Tibial artery (tissue), 4 donors: Measurements from ENCODE around the gene LRP1B.

ENCODE experiments used
- DNase-seq, 2 donors: peaks; one replicate each; pipeline ENCODE4 v3.0.0-alpha.2; 2019
- H3K27ac ChIP-seq, 2 donors: fragments of 200-600 bp; sonication (generic) in 1 of 2; 1 replicate in 1 of 2; 2 replicates in 1 of 2; pipeline ENCODE4 v1.5.1; 2018 to 2019; ENCODE audit warnings: mild to moderate bottlenecking in 1 of 2
- H3K27me3 ChIP-seq, 2 donors: fragments of 200-600 bp; sonication (generic) in 1 of 2; one replicate each; pipeline versions ENCODE4 v1.5.1 to v1.6.0; 2016 to 2019
- H3K36me3 ChIP-seq, 3 donors: fragments of 200-600 bp; sonication (generic) in 2 of 3; one replicate each; pipeline ENCODE4 v1.5.1; 2016 to 2019; ENCODE audit warnings: mild to moderate bottlenecking in 2 of 3
- H3K4me1 ChIP-seq, 4 donors: fragments of 200-600 bp; sonication (generic) in 2 of 4; 1 replicate in 3 of 4; 2 replicates in 1 of 4; pipeline ENCODE4 v1.5.1; 2016 to 2019
- H3K4me3 ChIP-seq, 2 donors: fragments of 200-600 bp; sonication (generic) in 1 of 2; 1 replicate in 1 of 2; 2 replicates in 1 of 2; pipeline ENCODE4 v1.5.1; 2018 to 2019; ENCODE audit warnings: mild to moderate bottlenecking in 2 of 2
- H3K9me3 ChIP-seq, 3 donors: fragments of 200-600 bp; sonication (generic) in 1 of 3; one replicate each; pipeline ENCODE4 v1.5.1; 2016 to 2019
- CTCF ChIP-seq, 2 experiments: fragments of 200-600 bp in 1 of 2; fragments of 450-650 bp in 1 of 2; IDR thresholded peaks; one replicate each; pipeline ENCODE4 v1.5.1; 2017 to 2019; ENCODE audit warnings: antibody characterized with exemption in 2 of 2, mild to moderate bottlenecking in 1 of 2, moderate library complexity in 1 of 2
- intact Hi-C: fragments of 100-400 bp; cut with DNase I; formaldehyde crosslinking; loops from one replicate; pipeline ENCODE4 v1.15.0; 2023; ENCODE audit warnings: low total_unique reads

The LRP1B gene

GRCh38 chr2:140356697-140357096 lies 1774.1 kb downstream of the LRP1B start:
- no peak overlapping the region for H3K4me3 ChIP-seq
- H3K36me3 ChIP-seq: no peaks in the 10 kb centered on the region
- no peaks in the 10 kb centered on the region for H3K4me1 ChIP-seq
- TF ChIP-seq CTCF (IDR thresholded peaks at IDR 0.05): no peak
- H3K27me3 ChIP-seq: no peaks in the 10 kb centered on the region
- intact Hi-C loops: no loop called here
- H3K27ac ChIP-seq: no peak overlapping the region
- H3K9me3 ChIP-seq: no peaks in the 10 kb centered on the region
- no peak for DNase-seq

GRCh38 chr2:140355511-140356090 lies 1775.2 kb downstream of the LRP1B start:
- intact Hi-C loops: no loop called here
- Histone ChIP-seq H3K4me3 (no peak overlapping the region), H3K9me3 (no peaks in the 10 kb centered on the region), H3K36me3 (no peaks in the 10 kb centered on the region), H3K27ac (no peak overlapping the region), H3K4me1 (no peaks in the 10 kb centered on the region), H3K27me3 (no peaks in the 10 kb centered on the region)
- DNase-seq: no peak
- no peak for TF ChIP-seq CTCF (IDR thresholded peaks at IDR 0.05)

- H3K27me3 ChIP-seq: no peaks in the 10 kb centered on the region
- no peaks in the 10 kb centered on the region for H3K4me1 ChIP-seq
- intact Hi-C loops: no loop called here
- H3K27ac ChIP-seq: no peak overlapping the region
- no peak for DNase-seq
- H3K36me3 ChIP-seq: no peaks in the 10 kb centered on the region
- H3K9me3 ChIP-seq: no peaks in the 10 kb centered on the region
- TF ChIP-seq CTCF (IDR thresholded peaks at IDR 0.05): no peak
- no peak overlapping the region for H3K4me3 ChIP-seq
These were observed 1776.3 kb downstream of the LRP1B start for GRCh38 chr2:140354544-140354943.

DNA sequence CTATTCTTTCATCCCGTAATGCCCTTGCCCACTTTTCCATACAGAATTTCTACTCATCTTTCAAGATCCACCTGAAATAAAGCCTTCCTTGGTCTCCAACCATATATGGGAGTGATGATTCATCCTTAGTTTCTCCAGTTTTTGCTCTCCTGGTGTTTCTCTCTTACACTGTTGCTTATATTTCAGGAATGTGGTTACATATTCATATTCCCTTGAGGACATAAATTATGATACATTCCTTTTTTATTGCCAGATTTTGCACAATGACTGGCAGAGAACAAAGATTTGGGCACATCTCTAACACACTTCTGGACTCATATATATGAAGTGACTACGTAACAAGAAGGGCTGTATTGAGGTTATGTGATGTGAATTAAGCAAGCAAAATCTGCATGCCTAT lies 1777.3 kb downstream of the LRP1B start:
- DNase-seq: no peak
- Histone ChIP-seq H3K9me3 (no peaks in the 10 kb centered on the region), H3K27ac (no peak overlapping the region), H3K4me3 (no peak overlapping the region), H3K36me3 (no peaks in the 10 kb centered on the region), H3K27me3 (no peaks in the 10 kb centered on the region), H3K4me1 (no peaks in the 10 kb centered on the region)
- TF ChIP-seq CTCF (IDR thresholded peaks at IDR 0.05): no peak
- intact Hi-C loops: no loop called here

- intact Hi-C loops: no loop called here
- no peak for TF ChIP-seq CTCF (IDR thresholded peaks at IDR 0.05)
- DNase-seq: no peak
- Histone ChIP-seq H3K4me3 (no peak overlapping the region), H3K27me3 (no peaks in the 10 kb centered on the region), H3K4me1 (no peaks in the 10 kb centered on the region), H3K36me3 (no peaks in the 10 kb centered on the region), H3K27ac (no peak overlapping the region), H3K9me3 (no peaks in the 10 kb centered on the region)
These were observed 1779.1 kb downstream of the LRP1B start for GRCh38 chr2:140351692-140352091.

DNA sequence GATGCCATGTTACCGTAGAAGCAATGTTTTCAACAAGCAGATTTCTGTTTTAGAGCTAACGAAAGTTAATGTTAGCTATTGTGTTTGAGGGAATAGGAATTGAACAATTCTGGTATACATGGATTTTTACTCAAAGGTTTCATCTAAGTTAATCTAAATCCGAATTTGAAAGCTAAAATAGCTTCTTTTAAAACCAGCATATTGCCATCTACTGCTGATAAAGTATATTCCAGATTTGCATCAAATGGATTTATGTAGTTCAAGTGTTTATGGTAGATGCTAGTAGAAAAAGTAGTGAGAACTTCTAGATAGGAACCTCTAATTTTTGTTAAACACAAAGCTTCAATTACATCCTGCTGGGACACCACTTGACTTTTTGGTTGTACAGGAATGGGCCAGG lies 1781.1 kb downstream of the LRP1B start:
- Histone ChIP-seq H3K4me1 (no peaks in the 10 kb centered on the region), H3K9me3 (no peaks in the 10 kb centered on the region), H3K36me3 (no peaks in the 10 kb centered on the region), H3K27me3 (no peaks in the 10 kb centered on the region), H3K27ac (no peak overlapping the region), H3K4me3 (no peak overlapping the region)
- intact Hi-C loops: no loop called here
- DNase-seq: no peak
- TF ChIP-seq CTCF (IDR thresholded peaks at IDR 0.05): no peak
